HG02870 (cell line): Measurements from ENCODE around the gene CIT.
"Not testable (repeated sequence)": the region's sequence is repeated elsewhere in the genome, so short reads cannot be mapped to it uniquely, and the experiment has no call there.

ENCODE experiments used
- ATAC-seq: cut with Tn5 transposase; IDR thresholded peaks from one replicate; pipeline ENCODE4 v1.9.1; 2021; ENCODE audit warnings: mild to moderate bottlenecking, moderate library complexity; ENCODE audit not compliant: unreplicated experiment

Gene CIT

DNA sequence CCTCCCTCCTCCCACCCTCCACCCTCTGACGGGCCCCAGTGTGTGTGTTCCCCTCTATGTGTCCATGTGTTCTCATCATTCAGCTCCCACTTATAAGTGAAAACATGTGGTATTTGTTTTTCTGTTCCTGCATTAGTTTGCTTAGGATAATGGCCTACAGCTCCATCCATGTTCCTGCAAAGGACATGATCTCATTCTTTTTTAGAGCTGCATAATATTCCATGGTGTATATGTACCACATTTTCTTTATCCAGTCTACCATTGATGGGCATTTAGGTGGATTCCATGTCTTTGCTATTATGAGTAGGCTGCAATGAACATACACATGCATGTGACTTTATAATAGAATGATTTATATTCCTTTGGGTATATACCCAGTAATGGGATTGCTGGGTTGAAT, 170.7 kb downstream of the CIT start:
- not testable (repeated sequence) for ATAC-seq

DNA sequence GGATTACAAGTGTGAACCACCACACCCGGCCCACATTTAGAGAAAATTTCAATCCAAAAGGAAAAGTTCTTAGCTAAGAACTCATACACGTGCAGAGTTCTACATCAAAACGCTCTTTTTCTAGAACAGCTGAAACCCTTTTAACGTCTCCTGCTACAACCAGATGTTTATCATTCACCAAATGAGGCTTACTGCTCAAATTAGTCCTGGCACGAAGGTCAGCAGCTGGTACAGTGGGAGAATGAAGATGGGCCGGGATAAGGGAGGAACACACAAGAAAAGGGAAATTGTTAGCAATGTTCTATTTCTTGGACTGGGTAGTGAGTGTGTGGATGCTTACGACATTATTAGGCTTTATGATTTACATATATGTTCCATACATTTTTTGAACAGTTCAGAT, 171.9 kb downstream of the CIT start:
- no peak for ATAC-seq

- ATAC-seq: no peak
Measured at GRCh38 chr12:119704065-119704747, 172.9 kb downstream of the CIT start.

DNA sequence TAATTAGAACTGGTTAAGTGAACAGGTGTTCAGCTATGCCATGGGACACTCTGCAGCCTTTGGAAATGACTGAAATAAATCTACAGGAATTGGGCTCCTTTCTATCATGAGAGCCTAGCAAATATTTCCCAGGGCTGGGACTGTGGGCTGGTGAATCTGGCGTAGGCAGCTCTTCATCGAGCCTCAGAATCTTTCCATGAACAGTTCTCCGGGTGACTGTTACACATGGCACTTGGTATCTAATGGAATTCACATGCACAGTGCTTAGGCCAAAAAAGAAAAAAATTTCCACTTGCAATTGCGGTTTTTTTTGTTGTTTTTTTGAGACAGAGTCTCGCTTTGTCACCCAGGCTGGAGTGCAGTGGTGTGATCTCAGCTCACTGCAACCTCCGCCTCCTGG, 177.0 kb downstream of the CIT start:
- no peak for ATAC-seq

- ATAC-seq: no peak
Measured at GRCh38 chr12:119699199-119699760, 177.8 kb downstream of the CIT start.

DNA sequence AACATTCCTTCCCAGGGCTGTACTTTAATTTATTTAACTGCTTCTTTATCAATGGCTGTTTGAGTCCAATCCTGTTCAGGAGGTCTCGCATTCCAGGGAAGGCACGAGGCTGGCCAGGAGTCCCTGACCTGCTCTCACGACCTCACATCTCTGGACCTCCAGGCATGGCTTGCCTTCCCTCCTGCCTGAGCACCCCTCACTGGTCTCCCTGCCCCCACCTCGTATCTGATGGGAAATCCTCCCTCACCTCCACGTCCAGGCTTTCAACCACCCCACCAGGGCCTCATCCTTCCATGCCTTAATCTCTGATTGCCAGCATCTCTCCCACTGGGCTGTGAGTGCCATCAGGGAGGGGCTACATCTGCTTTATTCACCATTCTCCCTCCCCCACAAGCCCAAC, 180.2 kb downstream of the CIT start:
- no peak for ATAC-seq

DNA sequence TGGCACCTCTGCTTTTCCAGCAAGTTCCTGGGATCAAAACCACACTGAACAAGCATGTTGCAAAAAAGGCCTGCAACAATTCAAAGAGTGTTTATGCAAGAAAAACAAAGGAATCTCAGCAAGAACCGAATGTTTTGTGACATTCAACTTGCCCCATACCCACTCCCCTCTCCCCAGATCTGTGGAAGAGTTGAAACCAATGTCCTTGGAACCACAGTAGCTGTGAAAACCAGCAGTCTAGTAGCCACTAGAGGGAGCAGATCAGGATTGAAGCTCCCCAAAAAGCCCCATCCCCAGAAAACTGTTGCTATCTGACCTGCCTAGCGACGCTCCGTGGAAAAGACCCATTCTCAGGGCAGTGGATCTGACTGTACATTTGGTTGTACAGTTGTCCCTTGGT, 182.1 kb downstream of the CIT start:
- no peak for ATAC-seq

DNA sequence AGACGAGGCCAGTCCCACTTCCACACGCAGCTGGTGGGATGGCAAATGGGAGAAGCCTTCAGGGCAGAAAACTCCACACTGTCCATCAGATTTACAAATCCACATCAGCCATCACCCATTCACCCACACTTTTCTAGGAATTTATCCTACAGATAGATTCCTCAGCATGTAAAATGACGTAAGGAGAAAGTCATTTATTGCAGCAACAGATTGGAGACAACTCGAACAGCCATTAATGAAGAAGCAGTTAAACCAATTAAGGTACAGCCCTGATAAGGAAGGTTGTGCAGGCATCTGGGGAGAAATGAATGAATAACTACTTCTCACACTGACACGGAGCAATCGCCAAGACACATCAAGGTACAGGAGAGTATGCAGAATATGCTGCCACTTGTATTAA, 183.0 kb downstream of the CIT start:
- no peak for ATAC-seq

- ATAC-seq: no peak
Measured at GRCh38 chr12:119693511-119693910, 183.6 kb downstream of the CIT start.

DNA sequence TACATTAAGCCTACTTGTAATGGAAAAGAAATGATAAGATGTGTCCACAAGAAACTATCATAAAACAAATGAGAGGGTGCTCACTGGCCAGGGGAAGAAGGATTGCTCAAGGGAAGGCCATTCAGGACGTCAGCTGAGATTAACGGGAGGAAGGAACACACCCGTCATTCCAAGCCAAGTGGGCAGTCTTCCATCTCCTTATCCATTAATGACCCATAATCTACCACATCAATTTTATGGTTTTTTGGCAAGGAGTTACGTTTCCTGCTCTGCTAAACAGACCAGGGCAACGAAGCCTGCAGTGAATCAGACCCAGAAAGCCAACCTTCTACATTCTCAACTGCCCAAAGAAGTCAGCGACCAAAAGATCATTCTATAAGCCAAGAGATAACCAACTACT, 184.1 kb downstream of the CIT start:
- no peak for ATAC-seq

GRCh38 chr12:119692410-119692809, 184.7 kb downstream of the CIT start:
- no peak for ATAC-seq

- ATAC-seq: no peak
Measured at GRCh38 chr12:119691202-119691810, 185.8 kb downstream of the CIT start.

- ATAC-seq: no peak
Measured at GRCh38 chr12:119689935-119690500, 187.1 kb downstream of the CIT start.

- ATAC-seq: no peak
Measured at GRCh38 chr12:119687879-119688278, 189.2 kb downstream of the CIT start.

- no peak for ATAC-seq
Measured at GRCh38 chr12:119687406-119687805, 189.7 kb downstream of the CIT start.

- no peak for ATAC-seq
Measured at GRCh38 chr12:119686776-119687175, 190.3 kb downstream of the CIT start.

DNA sequence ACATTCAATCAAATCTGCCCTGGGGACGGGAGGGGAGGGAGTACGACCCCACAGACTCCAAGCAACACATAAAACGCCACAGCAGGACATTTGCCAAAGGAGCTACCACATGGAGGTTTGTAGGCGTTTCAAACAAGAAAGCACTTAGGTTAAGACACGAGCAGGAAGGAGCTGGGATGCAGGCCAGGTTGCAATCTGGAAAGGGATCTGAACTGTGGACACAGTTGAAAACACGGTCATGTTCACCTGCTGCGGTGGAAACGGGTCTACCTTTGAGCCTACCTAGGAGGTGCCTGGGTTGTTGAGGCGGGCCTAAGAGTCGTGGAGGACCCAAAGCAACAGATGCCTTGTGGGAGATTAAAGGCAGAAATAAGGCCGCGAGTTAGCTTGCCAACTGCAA, 190.8 kb downstream of the CIT start:
- no peak for ATAC-seq

DNA sequence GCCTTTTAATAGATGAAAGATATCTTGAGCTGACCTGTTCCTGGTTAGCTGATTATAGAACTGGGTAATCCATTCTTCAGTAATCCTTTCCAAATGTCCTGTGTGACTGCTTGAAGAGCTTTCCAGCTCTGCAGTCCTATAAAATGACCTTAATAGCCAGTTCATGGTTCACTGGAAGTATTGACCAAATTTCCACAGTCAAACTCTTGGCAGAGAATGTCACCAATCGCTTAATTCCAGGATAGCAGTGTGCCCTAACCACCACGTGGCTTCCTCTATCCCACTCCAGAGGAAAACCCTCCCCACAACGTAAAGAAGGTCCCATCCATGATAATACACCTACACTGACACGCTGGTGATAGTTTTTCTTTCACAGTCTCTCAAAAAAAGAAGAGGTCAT, 191.7 kb downstream of the CIT start:
- no peak for ATAC-seq

DNA sequence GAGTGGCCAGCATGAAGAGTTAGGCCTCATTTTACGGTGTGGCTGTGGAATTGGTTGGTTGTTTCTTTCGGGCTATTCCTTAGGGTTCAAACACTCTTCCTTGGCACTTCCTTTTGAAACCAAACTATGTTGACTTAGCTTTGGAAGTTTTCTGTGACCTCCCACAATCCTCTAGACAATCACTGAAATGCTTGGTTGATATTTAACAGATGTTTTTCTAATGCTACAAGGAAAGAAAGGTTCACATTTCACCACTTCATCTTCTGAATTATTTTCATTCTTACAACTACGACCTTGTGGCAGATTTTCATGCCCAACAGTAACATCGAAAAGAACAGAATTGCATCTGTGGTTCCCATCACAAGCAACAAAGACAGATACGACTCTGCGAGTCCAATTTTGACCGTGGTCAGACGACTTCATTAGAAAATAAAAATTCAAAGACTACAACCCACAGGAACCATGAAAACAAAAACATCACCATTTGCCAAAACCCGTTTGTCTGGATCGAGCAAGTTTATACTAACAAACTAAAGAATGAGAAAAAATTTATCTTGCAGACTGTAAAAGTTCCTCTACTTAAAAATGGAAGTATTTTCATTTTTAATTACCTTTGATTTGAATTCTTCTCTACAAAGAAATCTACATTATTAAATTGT, 192.3 kb downstream of the CIT start:
- no peak for ATAC-seq

- ATAC-seq: no peak
Measured at GRCh38 chr12:119683816-119684215, 193.3 kb downstream of the CIT start.

DNA sequence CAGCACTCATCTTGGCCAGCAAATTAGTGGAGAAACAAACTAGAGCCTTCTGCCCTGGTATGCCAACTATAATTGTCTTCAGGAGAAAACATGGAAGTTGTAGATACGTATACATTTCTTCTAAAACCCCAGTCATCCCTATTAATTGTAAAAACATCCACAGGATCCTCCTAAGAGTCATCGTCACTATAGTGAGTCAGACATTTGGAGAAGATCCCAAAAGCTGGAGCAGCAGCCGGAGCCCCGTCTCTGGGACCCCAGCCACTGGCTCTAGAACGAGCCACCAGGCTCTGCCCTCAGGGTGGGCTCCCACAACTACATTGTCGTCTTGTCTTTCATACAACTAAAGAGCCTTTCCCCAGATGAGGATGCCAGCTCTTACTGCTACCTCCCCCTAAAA, 193.7 kb downstream of the CIT start:
- ATAC-seq: no peak
